Activated T-helper 1 cell treated with anti-CD3 and anti-CD28 coated beads, Interleukin-2, amount 50 U/mL, for 16 hours (primary cell): ENCODE data around the gene P3H2.

ENCODE experiments used
- DNase-seq, 2 donors: peaks; one replicate each; pipeline ENCODE4 v3.0.0-alpha.2; 2020; ENCODE audit warnings: low read depth in 1 of 2, low spot score in 1 of 2

The P3H2 gene

GRCh38 chr3:190017521-190018288 lies 103.0 kb downstream of the P3H2 start:
- DNase-seq, result no peak

- no peak for DNase-seq
Observed at GRCh38 chr3:190016966-190017365, 103.7 kb downstream of the P3H2 start.

GRCh38 chr3:190014940-190015339 lies 105.8 kb downstream of the P3H2 start:
- DNase-seq, result no peak

- DNase-seq, result no peak
Observed at GRCh38 chr3:190013943-190014924, 106.5 kb downstream of the P3H2 start.

DNA sequence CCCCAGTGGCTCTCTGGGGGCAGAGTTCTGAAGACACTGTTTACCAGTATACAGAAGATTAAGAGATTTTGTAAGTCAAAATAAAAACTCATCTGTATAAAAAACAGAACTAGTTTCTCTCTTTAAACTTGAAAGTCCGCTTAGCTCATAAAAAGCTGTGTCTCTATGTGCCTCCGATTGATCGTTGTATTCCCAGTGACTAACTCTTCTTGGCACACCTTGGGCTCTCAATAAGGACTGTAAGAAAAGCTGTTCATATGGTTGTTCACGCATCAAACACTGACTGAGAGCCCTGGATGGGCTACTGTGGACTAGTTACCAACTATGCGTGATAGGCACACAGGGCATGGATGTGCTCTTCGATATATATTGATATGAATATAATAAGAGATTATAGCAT lies 107.9 kb downstream of the P3H2 start:
- no peak for DNase-seq

- no peak for DNase-seq
Observed at GRCh38 chr3:190012314-190012782, 108.3 kb downstream of the P3H2 start.

DNA sequence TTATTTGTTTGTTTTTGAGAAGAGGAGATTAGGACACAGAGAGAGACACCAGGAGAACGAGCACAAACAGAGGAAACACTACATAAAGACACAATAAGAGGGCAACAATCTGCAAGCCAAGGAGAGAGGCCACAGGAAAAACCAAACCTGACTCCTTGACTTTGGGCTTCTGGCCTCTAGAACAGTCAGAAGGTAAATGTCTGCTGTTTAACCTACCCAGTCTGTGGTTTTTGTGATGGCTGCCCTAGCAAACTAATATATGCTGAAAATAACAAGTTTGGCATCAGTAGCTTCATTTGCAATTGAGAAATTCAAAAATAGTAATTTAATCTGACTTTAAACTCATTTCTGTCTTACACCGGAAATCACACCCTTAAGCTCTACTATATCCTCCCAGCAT lies 110.2 kb downstream of the P3H2 start:
- DNase-seq, result no peak

DNA sequence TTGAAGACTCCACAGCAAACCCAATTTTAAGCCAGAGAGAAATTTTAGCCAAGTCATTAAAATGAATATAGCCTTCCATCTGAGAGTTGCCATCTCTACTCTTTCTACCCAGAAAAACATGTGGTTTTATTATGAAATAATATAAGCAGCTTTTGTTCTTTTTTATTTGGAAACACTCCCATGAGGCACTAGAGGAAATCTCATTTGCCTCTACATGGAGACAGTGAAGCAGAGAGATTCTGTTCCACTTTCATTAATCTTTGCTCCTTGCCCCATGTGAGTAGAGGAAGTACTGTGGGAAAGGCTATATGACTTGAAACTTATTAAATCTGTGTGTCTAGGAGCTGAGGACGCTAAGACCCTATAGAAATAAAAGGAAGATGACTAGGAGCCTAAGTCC lies 111.1 kb downstream of the P3H2 start:
- DNase-seq, result no peak

DNA sequence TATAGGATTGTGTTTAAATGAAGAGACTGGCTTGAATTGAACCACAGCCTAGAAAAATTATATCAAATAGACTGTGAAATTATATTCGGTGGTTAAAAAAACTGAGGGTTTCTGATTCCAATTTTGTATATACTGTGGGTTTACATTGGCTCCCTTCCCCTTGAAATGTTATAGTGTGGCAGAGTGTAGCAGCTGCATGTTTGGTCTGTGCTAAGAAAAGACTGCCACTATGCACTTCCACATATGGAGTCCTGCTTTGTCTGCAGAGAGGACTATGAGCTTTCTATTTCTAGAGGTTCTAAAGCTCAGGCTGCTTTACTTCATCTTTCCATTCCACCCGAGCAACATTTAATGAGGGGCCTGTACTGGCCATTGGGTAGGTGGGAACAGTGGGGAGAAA lies 112.3 kb downstream of the P3H2 start:
- no peak for DNase-seq

DNA sequence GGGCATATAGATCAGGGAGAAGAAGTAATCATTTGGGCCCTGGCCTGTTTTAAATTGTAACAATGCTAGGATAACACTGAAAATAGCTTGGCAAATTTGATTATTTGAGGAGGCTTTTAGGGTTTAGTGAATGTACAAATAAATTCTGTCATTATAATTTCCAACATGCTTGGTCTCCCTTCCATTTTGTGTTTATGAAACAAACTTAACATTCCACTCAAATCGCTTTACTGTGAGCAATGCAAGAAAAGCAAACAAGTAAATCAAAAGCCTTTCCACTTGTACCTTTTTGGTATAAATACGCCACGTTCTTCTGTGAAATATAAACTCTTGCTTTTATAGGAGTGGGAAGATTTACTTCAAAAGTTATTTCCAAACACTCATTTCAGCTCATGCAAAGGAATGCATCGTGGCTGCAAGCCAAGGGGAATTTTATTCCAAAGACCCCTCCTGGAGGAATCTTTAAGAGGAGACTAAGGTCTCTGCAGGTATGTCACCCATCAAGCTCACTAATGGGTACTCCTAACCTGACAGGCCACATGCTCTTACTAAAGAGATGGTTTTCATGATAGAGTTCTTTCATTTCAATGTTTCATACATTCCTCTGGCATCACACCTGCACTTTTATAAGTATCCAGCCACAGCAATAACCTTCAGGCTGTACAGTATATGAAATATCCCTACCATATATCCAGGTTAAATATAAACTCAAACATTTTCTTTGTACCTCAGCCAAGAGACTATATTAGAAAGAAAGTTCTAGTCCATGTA lies 115.2 kb downstream of the P3H2 start:
- no peak for DNase-seq

DNA sequence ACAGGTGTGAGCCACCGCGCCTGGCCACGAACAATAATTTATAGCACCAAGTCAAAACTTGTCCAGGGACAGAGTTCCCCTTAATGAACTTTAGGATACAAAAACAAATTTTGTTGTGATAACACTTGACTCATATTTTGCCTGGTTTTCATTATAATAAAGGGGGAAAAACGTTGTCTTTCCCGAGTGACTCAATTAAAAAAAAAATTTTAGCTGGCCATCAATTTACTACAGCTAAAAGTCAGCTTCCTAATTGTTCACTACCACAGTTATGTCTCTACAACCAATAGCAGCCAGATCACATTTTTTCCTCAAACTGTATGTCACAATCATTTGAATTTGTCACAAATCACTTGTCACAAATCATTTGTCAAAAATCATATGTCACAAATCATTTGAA lies 116.0 kb downstream of the P3H2 start:
- no peak for DNase-seq

DNA sequence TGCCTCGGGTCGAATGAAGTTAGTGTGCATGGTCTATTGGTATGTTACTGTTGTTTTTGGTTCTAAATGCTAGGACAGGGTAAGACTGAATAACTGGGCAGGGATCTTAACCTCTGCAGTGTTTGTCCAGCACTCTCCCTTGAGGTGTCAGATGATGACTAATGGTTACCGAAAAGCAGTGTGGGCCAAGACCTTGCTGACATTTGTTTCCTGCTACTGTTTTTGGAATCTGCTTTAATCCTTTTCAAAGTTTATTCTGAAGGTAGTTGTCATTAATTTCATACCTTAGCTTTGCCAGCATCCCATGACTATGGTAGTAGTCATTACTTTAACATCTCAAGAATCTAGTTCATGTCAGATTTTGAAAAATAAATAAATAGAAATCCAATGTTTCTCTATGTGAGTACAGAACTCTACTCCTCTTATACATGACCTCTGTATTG lies 117.0 kb downstream of the P3H2 start:
- no peak for DNase-seq

- no peak for DNase-seq
Observed at GRCh38 chr3:190003068-190003467, 117.6 kb downstream of the P3H2 start.

- no peak for DNase-seq
Observed at GRCh38 chr3:190001426-190001825, 119.3 kb downstream of the P3H2 start.

- DNase-seq, result no peak
Observed at GRCh38 chr3:190000861-190001196, 119.9 kb downstream of the P3H2 start.

DNA sequence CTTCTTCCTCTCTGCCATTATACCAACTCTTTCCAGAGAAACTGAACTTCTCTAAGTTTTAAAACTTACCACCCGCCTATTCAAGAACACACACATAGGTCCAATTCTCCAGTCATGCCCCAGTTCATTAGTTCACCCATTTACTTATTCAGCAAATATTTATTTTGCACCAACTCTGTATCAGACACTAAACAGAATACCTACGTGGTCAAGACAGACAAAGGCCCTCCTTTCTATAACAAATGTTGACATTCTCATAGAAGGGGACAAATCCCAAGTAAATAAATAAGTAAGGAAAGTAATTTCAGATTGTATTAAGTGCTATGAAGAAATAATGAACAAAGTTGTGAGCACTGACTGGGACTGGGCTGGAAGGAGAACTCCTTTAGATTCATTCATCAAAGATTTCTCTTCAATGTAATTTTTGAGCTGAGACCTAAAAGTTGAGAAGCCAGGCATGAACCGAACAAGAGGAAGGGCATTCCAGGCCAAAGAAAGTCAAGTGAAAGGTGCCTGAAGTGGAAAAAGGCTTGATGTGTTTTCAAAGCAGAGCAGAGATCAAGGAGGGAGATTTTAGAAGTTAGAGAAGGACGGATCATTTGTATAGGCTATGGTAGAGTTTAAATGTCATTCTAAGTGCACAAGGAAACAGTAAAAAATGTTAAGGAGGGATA lies 120.4 kb downstream of the P3H2 start:
- no peak for DNase-seq

DNA sequence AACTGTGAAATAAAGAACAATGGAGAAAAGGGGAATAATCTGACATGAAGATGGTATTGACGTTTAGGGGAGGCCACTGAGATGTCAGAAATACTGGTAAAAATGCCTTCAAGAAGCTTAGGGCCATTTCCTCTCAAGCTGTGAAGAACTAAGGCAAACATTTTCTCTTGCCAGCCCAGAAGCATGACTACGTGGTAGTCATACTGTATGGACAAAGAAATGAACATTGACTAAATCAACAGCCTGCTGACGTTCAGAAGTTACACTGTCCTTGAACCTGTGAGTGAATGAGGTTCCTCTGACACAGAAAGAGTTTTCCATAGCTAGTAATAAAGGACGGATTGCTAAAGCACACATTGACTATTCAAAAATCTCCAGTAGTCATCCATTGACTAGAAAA lies 121.0 kb downstream of the P3H2 start:
- DNase-seq, result no peak

- DNase-seq, result no peak
Observed at GRCh38 chr3:189995129-189995528, 125.6 kb downstream of the P3H2 start.

DNA sequence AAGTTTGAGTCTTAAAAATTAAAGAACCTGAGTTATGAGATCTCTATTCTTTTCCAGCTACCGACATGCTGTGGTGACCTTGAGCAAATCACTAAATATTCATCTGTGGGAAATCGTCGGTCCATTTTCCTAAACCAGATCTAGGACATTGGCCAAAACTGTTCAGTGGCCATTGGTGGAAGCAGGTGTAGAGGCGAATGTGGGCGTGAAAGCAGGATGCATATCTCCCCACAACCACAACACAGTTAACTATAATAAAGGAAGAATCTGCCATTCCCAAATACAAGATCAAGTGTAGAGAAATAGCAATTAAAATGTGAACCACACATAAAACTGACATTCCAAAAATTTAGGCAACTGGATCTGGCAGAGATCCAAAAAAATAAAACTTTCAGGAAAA lies 129.9 kb downstream of the P3H2 start:
- DNase-seq, result no peak

DNA sequence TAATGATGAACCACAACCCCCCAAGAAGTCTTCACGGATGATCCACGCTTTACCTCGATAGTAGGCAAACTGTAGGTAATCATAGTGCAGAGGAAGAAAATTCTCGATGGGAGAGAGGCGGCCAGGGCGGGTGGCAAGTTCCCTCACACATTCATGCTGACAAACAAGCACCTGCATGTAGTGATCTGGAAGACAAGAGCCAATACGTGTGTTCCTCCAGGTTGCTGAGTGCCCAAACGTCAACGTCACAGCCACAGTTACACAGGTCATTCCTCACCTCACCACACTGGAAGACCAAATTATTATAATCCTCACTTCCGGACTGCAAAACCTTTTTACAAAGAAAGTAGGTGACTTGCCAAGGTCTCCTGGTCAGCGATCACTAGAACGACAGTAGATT lies 131.8 kb downstream of the P3H2 start:
- no peak for DNase-seq

- DNase-seq, result no peak
Observed at GRCh38 chr3:189988322-189988721, 132.4 kb downstream of the P3H2 start.
